HepG2 (cell line): ENCODE data around the gene CST5. TPM values are rescaled to one million over a fixed set of nuclear protein-coding genes. Genes with fewer than 3 reads are reported as not detected.

Source experiments
- CEBPB ChIP-seq: IDR thresholded peaks from 2 replicates; pipeline ENCODE4 v1.6.1; 2011; ENCODE audit warnings: low read depth, low read length, improper control_type of control experiment, borderline replicate concordance
- NFYB ChIP-seq: sonication (generic); formaldehyde crosslinking; IDR thresholded peaks from 2 replicates; pipeline ENCODE4 v1.4.0; 2020; ENCODE audit warnings: missing genetic modification reagents
- NR2C2 ChIP-seq: sonication (generic); formaldehyde crosslinking; IDR thresholded peaks from 2 replicates; pipeline ENCODE4 v1.4.0; 2020; ENCODE audit warnings: missing genetic modification reagents, mild to moderate bottlenecking, moderate library complexity, borderline replicate concordance
- ZNF746 ChIP-seq: sonication (generic); formaldehyde crosslinking; IDR thresholded peaks from 2 replicates; pipeline ENCODE4 v1.8.0; 2022; ENCODE audit warnings: mild to moderate bottlenecking, missing genetic modification reagents
- polyA plus RNA-seq, 8 experiments: library from polyadenylated mRNA; depleted of rRNA in 3 of 8; stranded (reverse) in 7 of 8; unstranded in 1 of 8; fragments of >200 nt; fragmentation: Illumina TruSeq in 4 of 8; extraction: Trizol in 4 of 8; gene quantifications; 2 replicates each; pipeline versions ENCODE4 v1.2.1 to v1.2.3, GENCODE V29; 2011 to 2016; ENCODE audit warnings: low read depth in 4 of 8, missing spikeins in 1 of 8, mixed read lengths in 1 of 8; ENCODE audit not compliant: insufficient read depth in 1 of 8
- total RNA-seq, 5 experiments: library from RNA; depleted of rRNA; stranded (reverse); fragments of >200 nt; fragmentation: Illumina TruSeq; extraction: Trizol; gene quantifications; 2 replicates each; pipeline ENCODE4 v1.2.3, GENCODE V29; 2016; ENCODE audit warnings: low read depth in 1 of 5
- TF ChIP-seq, protein P1 (sequence below): sonication (generic); formaldehyde crosslinking; IDR thresholded peaks from 2 replicates; pipeline ENCODE4 v1.9.0; 2021; ENCODE audit warnings: missing genetic modification reagents, mild to moderate bottlenecking, borderline replicate concordance
- TF ChIP-seq, protein P2 (sequence below): sonication (generic); formaldehyde crosslinking; IDR thresholded peaks from 2 replicates; pipeline ENCODE4 v1.5.1; 2020; ENCODE audit warnings: mild to moderate bottlenecking, missing genetic modification reagents, borderline replicate concordance

CST5 gene
- total and polyA plus RNA-seq, 2 of the 13 experiments (the other 11 are each of a cell fraction or from before 2014, with no cell fraction given), result 0.16 TPM; not detected in 1

DNA sequence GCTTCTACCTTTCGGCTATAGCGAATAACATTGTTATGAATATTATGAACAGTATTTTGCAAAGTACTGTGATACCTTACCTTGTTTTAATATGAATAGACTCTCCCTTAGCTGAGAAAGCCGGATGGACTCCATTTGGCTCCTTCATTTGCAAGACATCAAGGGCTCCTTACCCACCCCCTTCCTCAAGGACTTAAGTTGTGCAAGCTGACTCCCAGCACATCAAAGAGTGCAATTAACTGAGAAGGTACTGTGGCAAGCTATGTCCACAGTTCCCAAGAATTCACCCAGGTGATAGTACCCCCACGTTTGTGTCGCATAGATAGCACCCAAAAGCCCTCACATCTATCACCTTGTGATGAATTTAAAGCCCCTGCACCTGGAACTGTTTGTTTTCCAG, 11.2 kb downstream of the CST5 start (continued):
- TF ChIP-seq NR2C2 (no peak), NFYB (no peak), CEBPB (no peak), ZNF746 (CRISPR knock-in tag) (no peak)
- TF ChIP-seq, protein P1, sequence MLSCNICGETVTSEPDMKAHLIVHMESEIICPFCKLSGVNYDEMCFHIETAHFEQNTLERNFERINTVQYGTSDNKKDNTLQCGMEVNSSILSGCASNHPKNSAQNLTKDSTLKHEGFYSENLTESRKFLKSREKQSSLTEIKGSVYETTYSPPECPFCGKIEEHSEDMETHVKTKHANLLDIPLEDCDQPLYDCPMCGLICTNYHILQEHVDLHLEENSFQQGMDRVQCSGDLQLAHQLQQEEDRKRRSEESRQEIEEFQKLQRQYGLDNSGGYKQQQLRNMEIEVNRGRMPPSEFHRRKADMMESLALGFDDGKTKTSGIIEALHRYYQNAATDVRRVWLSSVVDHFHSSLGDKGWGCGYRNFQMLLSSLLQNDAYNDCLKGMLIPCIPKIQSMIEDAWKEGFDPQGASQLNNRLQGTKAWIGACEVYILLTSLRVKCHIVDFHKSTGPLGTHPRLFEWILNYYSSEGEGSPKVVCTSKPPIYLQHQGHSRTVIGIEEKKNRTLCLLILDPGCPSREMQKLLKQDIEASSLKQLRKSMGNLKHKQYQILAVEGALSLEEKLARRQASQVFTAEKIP (CRISPR knock-in tag), result no peak
- TF ChIP-seq, protein P2, sequence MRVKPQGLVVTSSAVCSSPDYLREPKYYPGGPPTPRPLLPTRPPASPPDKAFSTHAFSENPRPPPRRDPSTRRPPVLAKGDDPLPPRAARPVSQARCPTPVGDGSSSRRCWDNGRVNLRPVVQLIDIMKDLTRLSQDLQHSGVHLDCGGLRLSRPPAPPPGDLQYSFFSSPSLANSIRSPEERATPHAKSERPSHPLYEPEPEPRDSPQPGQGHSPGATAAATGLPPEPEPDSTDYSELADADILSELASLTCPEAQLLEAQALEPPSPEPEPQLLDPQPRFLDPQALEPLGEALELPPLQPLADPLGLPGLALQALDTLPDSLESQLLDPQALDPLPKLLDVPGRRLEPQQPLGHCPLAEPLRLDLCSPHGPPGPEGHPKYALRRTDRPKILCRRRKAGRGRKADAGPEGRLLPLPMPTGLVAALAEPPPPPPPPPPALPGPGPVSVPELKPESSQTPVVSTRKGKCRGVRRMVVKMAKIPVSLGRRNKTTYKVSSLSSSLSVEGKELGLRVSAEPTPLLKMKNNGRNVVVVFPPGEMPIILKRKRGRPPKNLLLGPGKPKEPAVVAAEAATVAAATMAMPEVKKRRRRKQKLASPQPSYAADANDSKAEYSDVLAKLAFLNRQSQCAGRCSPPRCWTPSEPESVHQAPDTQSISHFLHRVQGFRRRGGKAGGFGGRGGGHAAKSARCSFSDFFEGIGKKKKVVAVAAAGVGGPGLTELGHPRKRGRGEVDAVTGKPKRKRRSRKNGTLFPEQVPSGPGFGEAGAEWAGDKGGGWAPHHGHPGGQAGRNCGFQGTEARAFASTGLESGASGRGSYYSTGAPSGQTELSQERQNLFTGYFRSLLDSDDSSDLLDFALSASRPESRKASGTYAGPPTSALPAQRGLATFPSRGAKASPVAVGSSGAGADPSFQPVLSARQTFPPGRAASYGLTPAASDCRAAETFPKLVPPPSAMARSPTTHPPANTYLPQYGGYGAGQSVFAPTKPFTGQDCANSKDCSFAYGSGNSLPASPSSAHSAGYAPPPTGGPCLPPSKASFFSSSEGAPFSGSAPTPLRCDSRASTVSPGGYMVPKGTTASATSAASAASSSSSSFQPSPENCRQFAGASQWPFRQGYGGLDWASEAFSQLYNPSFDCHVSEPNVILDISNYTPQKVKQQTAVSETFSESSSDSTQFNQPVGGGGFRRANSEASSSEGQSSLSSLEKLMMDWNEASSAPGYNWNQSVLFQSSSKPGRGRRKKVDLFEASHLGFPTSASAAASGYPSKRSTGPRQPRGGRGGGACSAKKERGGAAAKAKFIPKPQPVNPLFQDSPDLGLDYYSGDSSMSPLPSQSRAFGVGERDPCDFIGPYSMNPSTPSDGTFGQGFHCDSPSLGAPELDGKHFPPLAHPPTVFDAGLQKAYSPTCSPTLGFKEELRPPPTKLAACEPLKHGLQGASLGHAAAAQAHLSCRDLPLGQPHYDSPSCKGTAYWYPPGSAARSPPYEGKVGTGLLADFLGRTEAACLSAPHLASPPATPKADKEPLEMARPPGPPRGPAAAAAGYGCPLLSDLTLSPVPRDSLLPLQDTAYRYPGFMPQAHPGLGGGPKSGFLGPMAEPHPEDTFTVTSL, result no peak
